OCI-LY7 (cell line): Measurements from ENCODE around the gene HCN3. TPM values are rescaled to one million over a fixed set of nuclear protein-coding genes. Genes with fewer than 3 reads are reported as not detected.

Experiments used
- BruUV-seq: library from RNA; stranded (reverse); fragments of 400-500 nt; replicated peaks from 2 replicates; lab custom pipeline; 2021; lab: Mats Ljungman, UMichigan
- CTCF ChIA-PET: fragments of 300-600 bp; sonication (Branson Sonifier 250); formaldehyde crosslinking; loops from one replicate; lab custom pipeline; 2022; ENCODE audit warnings: antibody characterized with exemption; ENCODE audit not compliant: unreplicated experiment; lab: Charles Lee
- POLR2A ChIA-PET: fragments of 300-600 bp; sonication (Branson Sonifier 250); formaldehyde crosslinking; loops from one replicate; lab custom pipeline; 2022; ENCODE audit warnings: antibody characterized with exemption; lab: Charles Lee
- DNase-seq: peaks from one replicate; pipeline ENCODE4 v3.0.0-alpha.2; 2015; ENCODE audit warnings: low spot score
- H2AFZ ChIP-seq: fragments of 200-600 bp; sonication (generic), shearing (Covaris generic); 2 replicates; pipeline ENCODE4 v1.6.1; 2014; ENCODE audit warnings: mild to moderate bottlenecking, antibody characterized with exemption, low read length, moderate library complexity
- H3K27ac ChIP-seq: fragments of 200-600 bp; sonication (generic); 2 replicates; pipeline ENCODE4 v1.5.1; 2014; ENCODE audit warnings: mixed run types, low read depth, mild to moderate bottlenecking, moderate library complexity, low read length, inconsistent platforms; ENCODE audit not compliant: poor library complexity, severe bottlenecking
- H3K36me3 ChIP-seq: fragments of 200-600 bp; sonication (generic); 2 replicates; pipeline ENCODE4 v1.6.1; 2014; ENCODE audit warnings: mild to moderate bottlenecking, antibody characterized with exemption, low read length, moderate library complexity, mixed read lengths; ENCODE audit not compliant: insufficient read depth
- H3K4me1 ChIP-seq: fragments of 200-600 bp; sonication (generic); 2 replicates; pipeline ENCODE4 v1.5.1; 2014; ENCODE audit warnings: mild to moderate bottlenecking, low read length; ENCODE audit not compliant: insufficient read depth, poor library complexity, severe bottlenecking
- H3K4me2 ChIP-seq: fragments of 200-600 bp; sonication (generic); 2 replicates; pipeline ENCODE4 v1.6.1; 2014; ENCODE audit warnings: mild to moderate bottlenecking, low read length
- H3K4me3 ChIP-seq: fragments of 200-600 bp; sonication (generic); 2 replicates; pipeline ENCODE4 v1.5.1; 2014; ENCODE audit warnings: mild to moderate bottlenecking, low read depth, low read length; ENCODE audit not compliant: poor library complexity, severe bottlenecking
- H3K79me2 ChIP-seq: fragments of 200-600 bp; sonication (generic); 2 replicates; pipeline ENCODE4 v1.6.1; 2016; ENCODE audit warnings: low read depth, mild to moderate bottlenecking, low read length, moderate library complexity, mixed read lengths; ENCODE audit not compliant: insufficient read depth
- H3K9me2 ChIP-seq: fragments of 200-600 bp; sonication (generic); 2 replicates; pipeline ENCODE4 v1.6.1; 2016; ENCODE audit warnings: mild to moderate bottlenecking, low read length, mixed read lengths; ENCODE audit not compliant: insufficient read depth
- H3K9me3 ChIP-seq: fragments of 200-600 bp; sonication (generic); 2 replicates; pipeline ENCODE4 v1.6.1; 2014; ENCODE audit warnings: mild to moderate bottlenecking, mixed run types, low read length, mixed read lengths
- H4K20me1 ChIP-seq: fragments of 200-600 bp; sonication (generic); 2 replicates; pipeline ENCODE4 v1.6.1; 2014; ENCODE audit warnings: mild to moderate bottlenecking, antibody characterized with exemption, low read length, moderate library complexity, mixed read lengths; ENCODE audit not compliant: insufficient read depth
- CTCF ChIP-seq: fragments of 200-600 bp; sonication (generic); conservative IDR thresholded peaks from 2 replicates; pipeline ENCODE4 v1.5.1; 2014; ENCODE audit warnings: mild to moderate bottlenecking, antibody characterized with exemption, low read length, moderate library complexity, mixed read lengths
- EZH2phosphoT487 ChIP-seq: fragments of 200-600 bp; sonication (generic); IDR thresholded peaks from 2 replicates; pipeline ENCODE4 v1.6.1; 2018; ENCODE audit warnings: low read depth, borderline replicate concordance, mild to moderate bottlenecking, mixed run types, antibody characterized with exemption, low read length, moderate library complexity, mixed read lengths
- intact Hi-C: fragments of 100-400 bp; cut with micrococcal nuclease; formaldehyde crosslinking; loops from one replicate; pipeline ENCODE4 v1.10.0; 2022; ENCODE audit not compliant: unreplicated experiment
- total RNA-seq, 2 experiments: library from RNA; depleted of rRNA in 1 of 2; stranded (reverse); fragments of >200 nt in 1 of 2; shearing (Covaris generic) in 1 of 2; gene quantifications; 2 replicates each; pipeline ENCODE4 v1.2.3, GENCODE V29; 2014 to 2022

The HCN3 gene
- total RNA-seq, 2 experiments from 2014 or later: 6.7 to 19.2 TPM

- Histone ChIP-seq H3K9me2 (no peaks in the 10 kb centered on the region), H3K4me3 (no peak overlapping the region), H3K4me1 (peaks cover 19% of the 10 kb centered on the region), H3K79me2 (peaks cover 29% of the 10 kb centered on the region), H3K9me3 (no peaks in the 10 kb centered on the region), H3K36me3 (peaks cover 71% of the 10 kb centered on the region), H4K20me1 (peaks cover 4% of the 10 kb centered on the region; the same call in 1 of the 2 replicates), H2AFZ (no peak overlapping the region), H3K27ac (no peak overlapping the region), H3K4me2 (no peak overlapping the region)
- ChIA-PET POLR2A (interaction anchor here (0.7 kb wide), 1 partner anchor 53 kb away, joined by 5 read pairs; no protein-coding TSS in a partner anchor), CTCF (no interaction called here)
- no TSS peak for BruUV-seq
- TF ChIP-seq EZH2phosphoT487 (no peak), CTCF (no peak)
- intact Hi-C loops: no loop called here
- DNase-seq: no peak
Observed at GRCh38 chr1:155269381-155269780, 7.9 kb upstream of the HCN3 start.

GRCh38 chr1:155272466-155273342 lies 4.6 kb upstream of the HCN3 start:
- H2AFZ ChIP-seq: 0 out of 2 replicates have a peak overlapping the region, but pooled peaks have one; percentile 1

More at GRCh38 chr1:155272466-155273342, 4.6 kb upstream of the HCN3 start:
- peak overlapping the region; percentile 68 for H3K27ac ChIP-seq
- CTCF ChIA-PET: interaction anchor here (1.1 kb wide), 2 partner anchors 22 to 35 kb away, joined by 3 to 6 read pairs; no protein-coding TSS in a partner anchor
- H3K9me2 ChIP-seq: no peaks in the 10 kb centered on the region
- H3K4me3 ChIP-seq: peak overlapping the region; percentile 81
- BruUV-seq: TSS peak; percentile 68
- peaks cover 29% of the 10 kb centered on the region for H3K79me2 ChIP-seq
- peak; percentile 70 for DNase-seq
- H3K9me3 ChIP-seq: no peaks in the 10 kb centered on the region
- H3K36me3 ChIP-seq: peaks cover 39% of the 10 kb centered on the region
- H4K20me1 ChIP-seq: peaks cover 4% of the 10 kb centered on the region; the same call in 1 of the 2 replicates
- intact Hi-C loops: loop anchor here (10.0 kb wide), 1 partner anchor 232 kb away; no protein-coding TSS in a partner anchor
- POLR2A ChIA-PET: interaction anchor here (0.9 to 2.1 kb wide), 8 partner anchors 9 to 228 kb away, joined by 3 to 13 read pairs (median 5); partner anchors contain the start of genes FDPS and SCAMP3
- peak overlapping the region; percentile 74 for H3K4me2 ChIP-seq
- TF ChIP-seq EZH2phosphoT487 (no peak), CTCF (no peak)
- H3K4me1 ChIP-seq: peaks cover 35% of the 10 kb centered on the region
